Caco-2 (cell line): ENCODE data around the gene BTBD9. TPM values are rescaled to one million over a fixed set of nuclear protein-coding genes. Genes with fewer than 3 reads are reported as not detected.

Source experiments
- BruUV-seq: library from RNA; stranded (reverse); fragments of 400-500 nt; replicated peaks from 2 replicates; lab custom pipeline; 2021; lab: Mats Ljungman, UMichigan
- CTCF ChIA-PET: fragments of 300-600 bp; sonication (Branson Sonifier 250); formaldehyde crosslinking; loops from one replicate; lab custom pipeline; 2022; ENCODE audit warnings: antibody characterized with exemption; lab: Charles Lee
- POLR2A ChIA-PET: fragments of 300-600 bp; sonication (Branson Sonifier 250); formaldehyde crosslinking; loops from one replicate; lab custom pipeline; 2022; ENCODE audit warnings: antibody characterized with exemption; lab: Charles Lee
- DNase-seq, 2 experiments: peaks; one replicate each; pipeline versions ENCODE4 v3.0.0 to v3.0.0-alpha.2; 2020 to 2022
- H3K27me3 ChIP-seq: replicated peaks from 2 replicates; pipeline ENCODE4 v1.6.0; 2011; ENCODE audit warnings: low read length; ENCODE audit not compliant: control insufficient read depth, insufficient read depth
- H3K36me3 ChIP-seq: 2 replicates; pipeline ENCODE4 v1.5.1; 2011; ENCODE audit warnings: low read length; ENCODE audit not compliant: control insufficient read depth, insufficient read depth
- H3K4me1 ChIP-seq: fragments of 250-450 bp; sonication (Bioruptor Pico); 2 replicates; pipeline ENCODE4 v1.5.1; 2020; ENCODE audit warnings: mild to moderate bottlenecking
- H3K4me3 ChIP-seq: 2 replicates; pipeline ENCODE4 v1.5.1; 2011; ENCODE audit warnings: low read depth, mild to moderate bottlenecking, control low read depth, low read length
- H3K9me3 ChIP-seq: fragments of 250-450 bp; sonication (Bioruptor Pico); 2 replicates; pipeline ENCODE4 v1.5.1; 2020; ENCODE audit warnings: mild to moderate bottlenecking, moderate library complexity
- H3K27ac Mint-ChIP-seq: one replicate; pipeline ENCODE4 v1.8.0; 2022; ENCODE audit warnings: mixed read lengths; ENCODE audit not compliant: unreplicated experiment
- H3K27me3 Mint-ChIP-seq: one replicate; pipeline ENCODE4 v1.8.0; 2022; ENCODE audit warnings: mixed read lengths; ENCODE audit not compliant: insufficient read depth, unreplicated experiment
- H3K36me3 Mint-ChIP-seq: one replicate; pipeline ENCODE4 v1.8.0; 2022; ENCODE audit warnings: mild to moderate bottlenecking, mixed read lengths; ENCODE audit not compliant: insufficient read depth, unreplicated experiment
- H3K4me1 Mint-ChIP-seq: one replicate; pipeline ENCODE4 v1.8.0; 2022; ENCODE audit warnings: low read depth, mixed read lengths; ENCODE audit not compliant: unreplicated experiment
- H3K4me3 Mint-ChIP-seq: one replicate; pipeline ENCODE4 v1.8.0; 2022; ENCODE audit warnings: mild to moderate bottlenecking, moderate library complexity, mixed read lengths; ENCODE audit not compliant: unreplicated experiment
- H3K9me3 Mint-ChIP-seq: one replicate; pipeline ENCODE4 v1.8.0; 2022; ENCODE audit warnings: mixed read lengths; ENCODE audit not compliant: unreplicated experiment
- CTCF ChIP-seq, 2 experiments: fragments of 200-600 bp in 1 of 2; IDR thresholded peaks; 1 replicate in 1 of 2; 2 replicates in 1 of 2; pipeline versions ENCODE4 v1.5.1 to v1.8.0; 2011 to 2022; ENCODE audit warnings: antibody characterized with exemption in 1 of 2, control low read depth in 1 of 2, inconsistent platforms in 1 of 2, low read depth in 1 of 2, low read length in 1 of 2, mild to moderate bottlenecking in 1 of 2, moderate library complexity in 1 of 2; ENCODE audit not compliant: insufficient read depth in 1 of 2, severe bottlenecking in 1 of 2, unreplicated experiment in 1 of 2
- intact Hi-C: fragments of 100-400 bp; cut with micrococcal nuclease; formaldehyde crosslinking; loops from one replicate; pipeline ENCODE4 v1.10.0; 2022; ENCODE audit not compliant: unreplicated experiment
- total RNA-seq: library from RNA; stranded (reverse); gene quantifications from 2 replicates; pipeline ENCODE4 v1.2.3, GENCODE V29; 2022

The BTBD9 gene
- total RNA-seq, 1 experiment from 2014 or later: 19.6 TPM

GRCh38 chr6:38470548-38470947, 169.2 kb downstream of the BTBD9 start:
- Histone ChIP-seq H3K27me3 (no peaks in the 10 kb centered on the region), H3K9me3 (no peaks in the 10 kb centered on the region), H3K4me3 (no peak overlapping the region), H3K4me1 (no peaks in the 10 kb centered on the region), H3K36me3 (no peaks in the 10 kb centered on the region)
- no TSS peak for BruUV-seq
- TF ChIP-seq CTCF (IDR thresholded peaks at IDR 0.05; ENCODE audit: insufficient read depth in 1 of 2, low read depth in 1 of 2, low read length in 1 of 2, severe bottlenecking in 1 of 2, unreplicated experiment in 1 of 2): no peak
- no peaks in the 10 kb centered on the region for H3K36me3 Mint-ChIP-seq
- no peaks in the 10 kb centered on the region for H3K27me3 Mint-ChIP-seq
- no peaks in the 10 kb centered on the region for H3K4me1 Mint-ChIP-seq
- no peak for DNase-seq
- no peaks in the 10 kb centered on the region for H3K9me3 Mint-ChIP-seq
- H3K27ac Mint-ChIP-seq: no peak overlapping the region
- intact Hi-C loops: no loop called here
- POLR2A ChIA-PET: no interaction called here
- H3K4me3 Mint-ChIP-seq: no peak overlapping the region
- CTCF ChIA-PET: no interaction called here

- Mint-ChIP-seq H3K4me3 (no peak overlapping the region), H3K27me3 (no peaks in the 10 kb centered on the region), H3K36me3 (no peaks in the 10 kb centered on the region), H3K4me1 (no peaks in the 10 kb centered on the region), H3K9me3 (peaks cover 10% of the 10 kb centered on the region), H3K27ac (no peak overlapping the region)
- Histone ChIP-seq H3K36me3 (no peaks in the 10 kb centered on the region), H3K9me3 (no peaks in the 10 kb centered on the region; the same call in 1 of the 2 replicates), H3K4me1 (no peaks in the 10 kb centered on the region), H3K4me3 (no peak overlapping the region), H3K27me3 (no peaks in the 10 kb centered on the region)
- ChIA-PET CTCF (no interaction called here), POLR2A (no interaction called here)
- no peak for DNase-seq
- BruUV-seq: no TSS peak
- no peak for TF ChIP-seq CTCF (IDR thresholded peaks at IDR 0.05; ENCODE audit: insufficient read depth in 1 of 2, low read depth in 1 of 2, low read length in 1 of 2, severe bottlenecking in 1 of 2, unreplicated experiment in 1 of 2)
- intact Hi-C loops: no loop called here
Measured at GRCh38 chr6:38467566-38467965, 172.2 kb downstream of the BTBD9 start.

- Histone ChIP-seq H3K4me3 (no peak overlapping the region), H3K36me3 (no peaks in the 10 kb centered on the region), H3K4me1 (0 out of 2 replicates have a peak, but pooled peaks cover 4% of the 10 kb centered on the region), H3K27me3 (no peaks in the 10 kb centered on the region), H3K9me3 (no peaks in the 10 kb centered on the region; the same call in 1 of the 2 replicates)
- Mint-ChIP-seq H3K27me3 (no peaks in the 10 kb centered on the region), H3K36me3 (no peaks in the 10 kb centered on the region), H3K4me3 (no peak overlapping the region), H3K4me1 (peaks cover 12% of the 10 kb centered on the region), H3K27ac (no peak overlapping the region), H3K9me3 (peaks cover 10% of the 10 kb centered on the region)
- no TSS peak for BruUV-seq
- POLR2A ChIA-PET: no interaction called here
- CTCF ChIA-PET: no interaction called here
- no peak for DNase-seq
- no peak for TF ChIP-seq CTCF (IDR thresholded peaks at IDR 0.05; ENCODE audit: insufficient read depth in 1 of 2, low read depth in 1 of 2, low read length in 1 of 2, severe bottlenecking in 1 of 2, unreplicated experiment in 1 of 2)
- intact Hi-C loops: no loop called here
Measured at GRCh38 chr6:38460186-38460585, 179.5 kb downstream of the BTBD9 start.
